ENCODE measurements around the gene LINC01488. TPM values are rescaled to one million over a fixed set of nuclear protein-coding genes. Genes with fewer than 3 reads are reported as not detected.

LINC01488 gene
- total RNA-seq, result not detected

- DNase-seq (ENCODE audit: low spot score), result no peak
Measured at GRCh38 chr11:69481393-69481844, at the start of gene LINC01488. Gene LINC01488, plus strand, starts transcription at chr11:69481663.

DNA sequence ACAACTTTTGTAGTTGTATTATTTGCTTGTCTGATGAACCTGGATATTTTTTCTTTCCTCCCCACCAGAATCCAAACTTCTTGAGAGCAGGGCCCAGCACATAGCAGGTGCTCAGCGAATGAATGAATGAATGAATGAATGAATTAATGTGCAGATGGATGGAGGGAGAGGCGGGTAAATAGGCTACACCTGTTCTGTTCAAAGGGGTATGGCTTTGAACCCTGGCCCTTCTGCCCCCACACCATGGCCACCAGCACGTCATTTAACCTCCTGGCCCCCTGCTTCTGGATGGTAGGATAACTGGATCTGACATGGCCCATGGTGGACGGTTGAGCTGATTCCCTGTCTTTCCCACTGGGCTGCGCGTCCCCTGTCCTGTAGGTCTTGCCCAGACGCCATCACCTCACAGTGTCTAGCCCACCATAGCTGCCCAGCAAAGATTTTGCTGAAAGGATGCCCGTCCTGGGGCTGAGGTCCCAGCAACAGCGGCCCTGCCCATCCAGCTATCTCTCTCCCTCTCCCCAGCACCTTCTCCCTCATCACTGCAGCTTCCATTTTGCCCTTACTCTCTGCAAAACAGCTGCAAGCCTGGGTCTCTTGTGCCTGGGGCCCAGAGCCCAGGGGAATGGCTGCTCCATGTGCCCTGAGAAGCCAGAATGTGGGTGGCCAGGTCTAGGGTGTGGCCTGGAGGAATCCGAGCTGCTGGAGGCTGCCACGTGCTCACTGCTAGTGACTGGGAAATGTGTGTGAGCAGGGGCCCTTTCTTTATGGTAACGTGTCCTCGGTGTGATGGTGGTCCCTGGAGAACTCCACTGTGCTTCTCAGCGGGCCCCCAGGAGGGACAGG, 49.3 kb upstream of the LINC01488 start:
- DNase-seq (ENCODE audit: low spot score), result no peak

GRCh38 chr11:69433741-69434140, 47.7 kb upstream of the LINC01488 start:
- no peak for DNase-seq (ENCODE audit: low spot score)

DNA sequence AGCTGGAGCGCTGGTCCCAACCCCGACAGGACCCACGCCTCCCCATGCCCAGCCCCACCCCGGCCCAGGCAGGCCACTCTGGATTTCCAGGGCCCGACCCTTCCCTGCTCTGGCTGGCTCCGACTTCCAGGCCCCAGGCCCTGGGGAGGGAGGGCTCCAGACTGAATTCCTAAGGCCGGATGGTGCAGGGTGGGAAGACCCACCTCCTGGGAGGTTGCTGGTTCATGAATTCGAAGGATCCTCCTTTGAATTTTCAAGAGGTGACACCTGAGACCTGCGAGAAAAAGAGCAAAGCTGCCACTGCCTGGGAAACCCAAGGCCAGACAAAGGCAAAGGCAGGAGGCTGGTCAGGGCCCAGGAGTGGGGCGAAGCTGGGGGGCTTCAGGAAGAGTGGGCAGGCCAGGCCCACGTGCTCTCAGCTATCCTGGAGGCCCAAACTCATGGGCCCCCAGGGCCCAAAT, 47.0 kb upstream of the LINC01488 start:
- DNase-seq (ENCODE audit: low spot score), result no peak

DNA sequence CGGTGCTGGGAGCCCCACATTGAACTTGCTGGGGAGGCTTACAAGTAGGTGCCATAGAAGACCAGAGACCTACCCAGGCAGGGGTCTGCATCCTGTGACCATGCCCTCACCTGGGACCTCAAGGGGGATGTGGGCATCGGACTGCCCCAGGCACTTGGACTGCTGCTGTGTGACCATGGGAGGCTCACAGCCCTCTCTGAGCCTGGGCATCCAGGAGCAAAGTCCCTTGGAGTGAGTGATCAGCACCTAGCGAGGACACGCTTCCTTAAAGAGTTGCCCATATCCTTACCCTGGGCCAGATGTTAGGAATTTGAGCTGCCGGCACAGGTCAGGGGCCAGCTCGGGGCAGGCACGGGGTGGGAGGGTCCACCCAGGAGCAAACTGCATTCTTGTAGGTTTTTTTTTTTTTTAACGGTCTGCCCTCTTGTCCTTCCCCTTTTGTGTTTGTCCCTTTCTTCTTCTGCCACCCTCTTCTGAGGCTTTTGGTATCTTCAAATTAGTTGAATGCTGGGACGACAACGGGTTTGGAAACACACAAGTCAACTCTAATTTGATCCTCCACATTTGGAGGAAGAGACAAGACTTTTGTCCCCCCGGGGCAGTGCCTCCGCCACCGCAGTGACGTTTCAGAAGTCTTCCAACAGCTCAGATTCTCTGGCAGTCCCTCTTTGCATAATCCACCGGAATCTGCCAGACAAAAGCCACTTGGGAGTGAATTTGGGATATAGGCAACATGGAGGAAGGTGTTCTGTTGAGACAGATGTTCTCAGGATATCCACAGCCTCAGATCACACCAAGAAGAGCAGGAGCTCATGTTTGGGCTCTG, 46.1 kb upstream of the LINC01488 start:
- DNase-seq (ENCODE audit: low spot score), result no peak

DNA sequence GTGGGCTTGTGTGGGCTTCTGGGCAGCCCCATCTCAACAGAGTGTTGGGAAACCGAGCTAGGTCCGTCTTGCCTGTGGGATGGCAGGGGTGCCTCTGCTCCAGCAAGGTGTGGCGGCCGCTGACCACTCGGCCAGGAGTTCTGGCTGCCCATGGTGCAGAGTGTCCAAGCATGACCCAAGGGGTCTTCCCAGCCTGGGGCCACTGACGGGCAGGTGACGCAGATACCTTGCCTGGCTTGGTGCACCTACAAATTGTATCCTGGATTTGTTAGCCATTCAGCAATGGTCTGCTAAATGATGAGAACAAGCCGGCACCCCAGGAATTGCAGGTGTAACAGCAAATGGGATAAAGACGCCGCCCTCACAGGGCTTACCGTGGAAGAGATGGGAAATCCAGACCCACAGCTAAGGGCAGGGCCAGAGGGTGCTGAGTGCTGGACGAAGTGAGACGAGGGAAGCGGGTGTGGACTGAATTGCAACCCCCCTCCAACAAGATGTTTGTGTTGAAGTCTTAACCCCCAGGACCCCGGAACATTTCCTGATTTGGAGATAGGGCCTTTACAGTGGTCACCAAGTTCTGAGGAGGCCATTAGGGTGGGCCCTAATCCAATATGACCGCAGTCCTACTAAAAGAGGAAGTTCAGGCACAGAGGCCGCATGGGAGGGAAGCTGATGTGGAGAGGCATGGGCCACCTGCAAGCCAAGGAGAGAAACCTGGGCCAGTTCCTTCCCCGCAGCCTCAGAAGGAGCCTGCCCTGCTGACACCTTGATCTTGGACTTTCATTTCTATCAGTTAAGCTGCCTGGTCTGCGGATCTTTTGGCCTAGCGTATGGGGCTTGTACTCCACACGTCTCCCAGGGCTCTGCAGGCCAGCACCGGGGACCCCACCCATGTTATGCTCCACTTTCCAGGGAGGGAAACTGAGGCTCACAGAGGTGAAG, 45.2 kb upstream of the LINC01488 start:
- no peak for DNase-seq (ENCODE audit: low spot score)

DNA sequence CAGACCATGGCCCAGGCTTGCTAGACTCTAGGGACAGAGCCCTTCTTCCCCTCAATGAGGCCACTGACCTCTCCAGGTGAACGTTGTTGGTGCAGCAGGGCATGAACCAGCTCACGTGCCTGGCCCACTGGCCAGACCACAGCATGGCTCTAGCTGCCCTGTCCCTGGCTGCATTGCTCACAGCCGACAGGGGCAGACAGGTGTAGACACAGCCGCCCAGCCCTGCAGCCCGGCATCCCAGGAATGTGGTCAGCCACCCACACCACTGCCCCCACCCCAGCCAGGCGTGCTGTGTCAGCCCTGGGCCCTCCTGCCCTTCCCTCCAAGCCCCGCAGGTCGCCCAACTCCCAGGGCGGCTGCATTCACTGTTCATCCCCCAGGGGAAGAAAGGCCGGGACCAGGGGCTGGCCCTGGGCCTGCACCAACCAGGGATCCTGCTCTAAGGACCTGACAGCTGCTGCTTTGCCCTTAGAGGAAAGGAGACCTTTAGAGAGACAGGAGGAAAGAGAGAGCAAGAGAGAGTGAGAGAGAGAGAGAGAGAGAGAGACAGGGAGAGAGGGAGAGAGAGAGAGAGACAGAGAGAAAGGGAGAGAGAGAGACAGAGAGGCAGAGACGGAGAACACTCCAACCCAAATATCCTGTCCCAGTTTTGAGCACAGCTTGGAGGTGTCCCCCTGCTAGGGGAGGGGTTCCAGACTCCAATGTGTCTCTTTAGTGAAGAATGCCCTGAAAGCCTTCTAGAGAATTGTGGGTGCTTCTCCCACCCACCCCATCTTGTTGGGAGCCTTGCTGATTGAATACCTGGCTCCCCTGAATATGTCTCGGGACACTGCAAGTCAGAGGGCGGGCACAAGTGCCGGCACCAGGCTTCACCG, 44.2 kb upstream of the LINC01488 start:
- peak; percentile 19 for DNase-seq (ENCODE audit: low spot score)

DNA sequence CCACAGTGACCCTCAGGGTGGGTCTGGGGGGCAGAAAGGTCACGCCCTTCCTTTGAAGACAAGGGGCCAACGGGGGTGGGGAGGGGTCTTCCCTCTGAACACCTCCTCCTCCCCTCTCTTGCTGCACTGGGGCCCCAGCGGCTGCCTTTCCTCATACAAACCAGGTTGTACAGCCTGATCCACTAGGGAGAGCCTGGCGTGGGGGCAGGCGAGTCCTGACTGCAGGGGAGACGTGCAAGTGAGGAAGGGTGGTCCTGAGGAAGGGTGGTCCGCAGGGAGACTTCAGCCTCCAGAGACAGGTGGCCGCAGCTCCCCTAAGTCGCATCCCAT, 43.6 kb upstream of the LINC01488 start:
- DNase-seq (ENCODE audit: low spot score), result no peak

DNA sequence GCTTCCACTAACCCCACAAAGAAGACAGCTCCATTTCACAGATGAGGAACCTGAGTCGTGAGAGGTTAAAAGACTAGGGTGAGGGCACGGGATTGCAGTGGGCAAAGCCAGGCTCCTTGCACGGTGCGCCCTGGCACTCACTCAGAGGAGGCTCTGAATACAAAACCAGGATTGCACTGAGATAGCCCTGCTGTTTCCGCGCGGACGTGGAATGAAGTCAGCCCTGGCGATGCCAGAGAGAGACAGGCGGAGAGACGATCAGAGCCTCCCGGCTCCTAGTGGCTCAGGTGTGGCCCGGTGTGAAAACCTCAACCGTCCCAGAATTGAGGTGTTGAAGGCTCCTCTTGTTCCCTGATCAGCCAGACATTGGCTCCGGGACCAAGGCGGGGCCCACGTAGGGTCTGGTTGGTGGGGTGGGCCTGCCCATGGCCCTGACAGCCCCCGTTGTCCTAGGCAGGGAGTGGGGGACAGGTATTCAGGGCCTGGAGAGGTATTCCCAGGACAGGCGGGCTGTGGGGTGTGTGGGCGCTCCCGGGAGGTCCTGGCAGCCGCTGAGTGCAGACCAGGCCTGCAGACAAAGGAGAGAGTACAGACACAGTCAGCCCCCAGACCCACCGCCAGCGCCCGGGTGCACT, 43.1 kb upstream of the LINC01488 start:
- no peak for DNase-seq (ENCODE audit: low spot score)

- no peak for DNase-seq (ENCODE audit: low spot score)
Measured at GRCh38 chr11:69439127-69439526, 42.3 kb upstream of the LINC01488 start.

DNA sequence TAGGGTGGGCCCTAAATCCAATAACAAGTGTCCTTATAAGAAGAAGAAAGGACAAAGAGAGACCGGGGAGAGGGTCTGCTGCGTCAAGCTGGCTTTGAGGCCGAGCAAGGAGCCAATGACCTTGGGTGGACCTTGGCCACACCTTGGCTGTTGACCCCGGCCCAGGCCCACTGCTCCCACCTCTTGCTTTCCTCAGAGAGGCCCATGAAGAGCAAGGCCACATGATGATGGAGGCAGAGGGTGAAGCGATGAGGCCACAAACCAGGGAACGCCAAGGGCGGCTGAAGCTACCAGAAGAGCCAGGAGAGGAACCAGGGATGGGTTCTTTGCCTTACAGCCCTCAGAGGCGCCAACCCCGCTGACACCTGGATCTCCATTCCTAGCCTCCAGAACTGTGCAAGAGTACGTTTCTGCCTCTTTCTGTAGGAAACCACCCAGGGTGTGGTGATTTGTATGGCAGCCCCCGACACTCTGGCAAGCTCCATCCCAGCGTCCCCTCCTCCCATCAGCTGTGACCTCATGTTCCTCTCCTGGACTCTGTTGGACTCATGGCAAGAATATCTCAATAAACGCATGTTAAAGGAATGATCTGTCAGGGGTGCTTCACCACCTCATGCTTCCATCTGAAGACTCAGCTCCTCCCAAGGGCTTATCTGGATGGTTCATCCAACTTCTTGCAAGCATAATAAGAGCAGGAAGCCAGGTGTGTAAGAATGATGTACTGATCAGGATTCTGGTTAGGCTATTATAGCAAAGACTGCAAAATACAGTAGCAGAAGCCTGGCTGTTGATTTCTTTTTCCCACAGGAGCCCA, 41.6 kb upstream of the LINC01488 start:
- no peak for DNase-seq (ENCODE audit: low spot score)

- no peak for DNase-seq (ENCODE audit: low spot score)
Measured at GRCh38 chr11:69440876-69441275, 40.6 kb upstream of the LINC01488 start.

GRCh38 chr11:69442012-69442806, 39.3 kb upstream of the LINC01488 start:
- DNase-seq (ENCODE audit: low spot score), result no peak

DNA sequence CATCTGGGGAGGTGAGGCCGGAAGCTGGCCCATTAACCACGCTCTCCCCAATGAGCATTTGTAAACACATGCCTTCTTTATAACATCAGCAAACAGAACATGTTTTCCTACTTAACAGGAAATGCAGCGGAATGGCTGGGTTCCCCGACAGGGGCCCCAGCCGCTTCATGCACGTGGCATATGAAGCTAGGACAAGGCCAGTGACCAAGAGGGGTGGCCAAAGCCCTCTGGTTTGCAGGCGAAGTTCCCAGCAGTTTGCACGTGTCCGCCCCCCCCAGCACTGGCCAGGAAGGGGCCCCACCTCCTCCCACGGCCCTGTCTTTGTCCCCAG, 38.7 kb upstream of the LINC01488 start:
- no peak for DNase-seq (ENCODE audit: low spot score)

- DNase-seq (ENCODE audit: low spot score), result peak; percentile 90
Measured at GRCh38 chr11:69443138-69443967, 38.1 kb upstream of the LINC01488 start.

- no peak for DNase-seq (ENCODE audit: low spot score)
Measured at GRCh38 chr11:69443968-69444364, 37.5 kb upstream of the LINC01488 start.

- DNase-seq (ENCODE audit: low spot score), result peak; percentile 63
Measured at GRCh38 chr11:69444381-69445130, 36.9 kb upstream of the LINC01488 start.
